MCF 10A (cell line): ENCODE data around the gene SLC35A2. TPM values are rescaled to one million over a fixed set of nuclear protein-coding genes. Genes with fewer than 3 reads are reported as not detected.

Experiments
- BruUV-seq: library from RNA; stranded (reverse); fragments of 400-500 nt; replicated peaks from 2 replicates; lab custom pipeline; 2021; lab: Mats Ljungman, UMichigan
- CTCF ChIA-PET: fragments of 300-600 bp; sonication (Branson Sonifier 250); formaldehyde crosslinking; extraction: SDS; loops from one replicate; lab custom pipeline; 2021; ENCODE audit warnings: antibody characterized with exemption, inconsistent platforms; lab: Yijun Ruan, JAX
- POLR2A ChIA-PET: fragments of 300-600, 350-650 bp; sonication (Branson Sonifier 250); formaldehyde crosslinking; extraction: SDS; loops from one replicate; lab custom pipeline; 2020; ENCODE audit warnings: antibody characterized with exemption, inconsistent platforms; lab: Yijun Ruan, JAX
- DNase-seq: peaks from one replicate; pipeline ENCODE4 v3.0.0-alpha.2; 2018; ENCODE audit not compliant: unreplicated experiment
- H3K27ac Mint-ChIP-seq: one replicate; pipeline ENCODE4 v1.8.0; 2022; ENCODE audit warnings: mild to moderate bottlenecking, low read depth, mixed read lengths; ENCODE audit not compliant: unreplicated experiment
- H3K27me3 Mint-ChIP-seq: one replicate; pipeline ENCODE4 v1.8.0; 2022; ENCODE audit warnings: mixed read lengths; ENCODE audit not compliant: insufficient read depth, unreplicated experiment
- H3K36me3 Mint-ChIP-seq: one replicate; pipeline ENCODE4 v1.8.0; 2022; ENCODE audit warnings: mild to moderate bottlenecking, moderate library complexity, mixed read lengths; ENCODE audit not compliant: insufficient read depth, unreplicated experiment
- H3K4me1 Mint-ChIP-seq: one replicate; pipeline ENCODE4 v1.8.0; 2022; ENCODE audit warnings: mixed read lengths; ENCODE audit not compliant: insufficient read depth, unreplicated experiment
- H3K4me3 Mint-ChIP-seq: one replicate; pipeline ENCODE4 v1.8.0; 2022; ENCODE audit warnings: mild to moderate bottlenecking, moderate library complexity, mixed read lengths; ENCODE audit not compliant: unreplicated experiment
- H3K9me3 Mint-ChIP-seq: one replicate; pipeline ENCODE4 v1.8.0; 2022; ENCODE audit warnings: mixed read lengths; ENCODE audit not compliant: unreplicated experiment
- intact Hi-C: fragments of 100-400 bp; cut with micrococcal nuclease; formaldehyde crosslinking; loops from 2 replicates; pipeline ENCODE4 v1.14.1; 2022
- total RNA-seq: library from RNA; stranded (reverse); gene quantifications from 2 replicates; pipeline ENCODE4 v1.2.3, GENCODE V29; 2022
- TF ChIP-seq, protein P1 (sequence below): fragments of 200-600 bp; IDR thresholded peaks from one replicate; pipeline ENCODE4 v1.8.0; 2022; ENCODE audit warnings: antibody characterized with exemption, mild to moderate bottlenecking; ENCODE audit not compliant: unreplicated experiment

The SLC35A2 gene
- total RNA-seq, 1 experiment from 2014 or later = 43.5 TPM

DNA sequence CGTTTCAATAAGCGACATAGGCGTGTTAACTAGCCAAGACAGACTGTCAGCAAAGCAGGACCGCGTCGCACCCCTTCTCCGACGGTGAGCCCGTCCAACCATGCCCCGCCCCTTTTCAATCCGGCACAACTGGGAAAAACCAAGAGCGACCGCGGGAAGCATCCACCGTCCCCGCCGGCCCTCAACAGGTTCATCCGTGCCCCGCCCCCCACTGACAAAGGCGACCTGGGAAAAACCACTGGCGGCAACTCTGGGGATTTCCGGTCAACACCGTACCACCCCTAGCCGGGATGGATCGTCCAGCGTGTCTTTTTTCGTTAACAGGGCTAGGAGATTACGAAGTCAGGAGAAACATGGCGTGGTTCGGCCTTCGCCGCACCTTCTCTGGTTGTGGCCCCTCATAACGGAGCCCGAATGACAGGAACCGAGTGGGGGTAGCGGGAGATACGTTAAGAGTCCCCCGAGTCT is 14.3 kb downstream of the SLC35A2 start:
- H3K9me3 Mint-ChIP-seq = peaks cover 7% of the 10 kb centered on the region
- peaks cover 25% of the 10 kb centered on the region for H3K36me3 Mint-ChIP-seq
- POLR2A ChIA-PET = interaction anchor here (0.7 to 3.9 kb wide), 15 partner anchors 8 to 323 kb away, joined by 3 to 57 read pairs (median 5); partner anchors contain the start of genes HDAC6, OTUD5, RBM3 and SLC35A2
- no peaks in the 10 kb centered on the region for H3K4me1 Mint-ChIP-seq
- H3K27ac Mint-ChIP-seq = peak overlapping the region; percentile 96
- TF ChIP-seq, protein P1, sequence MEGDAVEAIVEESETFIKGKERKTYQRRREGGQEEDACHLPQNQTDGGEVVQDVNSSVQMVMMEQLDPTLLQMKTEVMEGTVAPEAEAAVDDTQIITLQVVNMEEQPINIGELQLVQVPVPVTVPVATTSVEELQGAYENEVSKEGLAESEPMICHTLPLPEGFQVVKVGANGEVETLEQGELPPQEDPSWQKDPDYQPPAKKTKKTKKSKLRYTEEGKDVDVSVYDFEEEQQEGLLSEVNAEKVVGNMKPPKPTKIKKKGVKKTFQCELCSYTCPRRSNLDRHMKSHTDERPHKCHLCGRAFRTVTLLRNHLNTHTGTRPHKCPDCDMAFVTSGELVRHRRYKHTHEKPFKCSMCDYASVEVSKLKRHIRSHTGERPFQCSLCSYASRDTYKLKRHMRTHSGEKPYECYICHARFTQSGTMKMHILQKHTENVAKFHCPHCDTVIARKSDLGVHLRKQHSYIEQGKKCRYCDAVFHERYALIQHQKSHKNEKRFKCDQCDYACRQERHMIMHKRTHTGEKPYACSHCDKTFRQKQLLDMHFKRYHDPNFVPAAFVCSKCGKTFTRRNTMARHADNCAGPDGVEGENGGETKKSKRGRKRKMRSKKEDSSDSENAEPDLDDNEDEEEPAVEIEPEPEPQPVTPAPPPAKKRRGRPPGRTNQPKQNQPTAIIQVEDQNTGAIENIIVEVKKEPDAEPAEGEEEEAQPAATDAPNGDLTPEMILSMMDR = no peak
- TSS peak; percentile 24 for BruUV-seq
- peak overlapping the region; percentile 82 for H3K4me3 Mint-ChIP-seq
- DNase-seq = peak; percentile 78
- intact Hi-C loops = no loop called here
- H3K27me3 Mint-ChIP-seq = no peaks in the 10 kb centered on the region
- CTCF ChIA-PET = interaction anchor here (0.6 to 1.4 kb wide), 5 partner anchors 15 to 176 kb away, joined by 3 to 6 read pairs (median 3); partner anchors contain the start of gene SLC35A2

DNA sequence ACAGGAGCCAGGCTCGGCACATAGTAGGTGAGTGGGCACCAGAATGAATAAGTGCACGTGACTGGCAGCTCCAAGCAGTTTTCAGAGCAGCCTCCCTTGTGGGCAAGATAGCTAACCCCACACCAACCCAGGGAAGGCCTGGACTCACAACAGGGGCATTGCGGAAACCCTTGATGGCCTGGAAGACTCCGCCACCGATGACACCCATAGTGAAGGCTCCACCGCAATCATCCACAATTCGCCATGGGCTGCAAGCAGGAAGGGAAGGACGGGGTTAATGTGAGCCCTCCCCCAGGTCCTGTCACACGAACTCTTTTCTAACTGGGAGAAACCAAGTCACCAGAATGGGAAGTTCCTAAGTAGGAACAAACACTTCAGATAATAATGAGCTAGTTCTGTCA is 14.8 kb downstream of the SLC35A2 start:
- no peak for DNase-seq
- TF ChIP-seq, protein P1 = no peak
- Mint-ChIP-seq H3K4me3 (peak overlapping the region; percentile 82), H3K36me3 (peaks cover 20% of the 10 kb centered on the region), H3K9me3 (peaks cover 7% of the 10 kb centered on the region), H3K4me1 (no peaks in the 10 kb centered on the region), H3K27ac (peak overlapping the region; percentile 96), H3K27me3 (no peaks in the 10 kb centered on the region)
- no TSS peak for BruUV-seq
- ChIA-PET POLR2A (interaction anchor here (0.9 to 3.9 kb wide), 7 partner anchors 9 to 159 kb away, joined by 3 to 57 read pairs (median 4); partner anchors contain the start of genes HDAC6, OTUD5 and SLC35A2), CTCF (interaction anchor here (0.6 to 1.4 kb wide), 4 partner anchors 19 to 176 kb away, joined by 3 to 7 read pairs (median 3); no protein-coding TSS in a partner anchor)
- intact Hi-C loops = no loop called here

DNA sequence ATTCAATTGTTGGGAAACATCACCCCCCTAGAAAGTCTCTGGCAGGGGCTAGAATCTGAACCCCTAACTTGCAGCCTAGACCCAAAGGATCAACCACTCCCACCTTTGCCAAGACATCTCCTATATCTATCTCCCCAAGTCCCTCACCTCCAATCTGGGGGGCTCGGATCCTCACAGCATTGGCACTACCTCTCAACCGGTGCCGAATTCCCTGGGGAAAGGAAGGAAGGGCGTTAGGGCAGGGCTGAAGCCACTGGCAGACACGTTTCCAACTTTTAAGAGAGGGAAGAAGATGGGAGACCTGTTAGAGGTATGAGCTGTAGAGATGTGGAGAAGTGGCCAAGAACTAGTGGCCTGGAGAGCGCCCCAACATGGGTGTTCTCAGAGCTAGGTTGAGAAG is 16.6 kb downstream of the SLC35A2 start:
- H3K27me3 Mint-ChIP-seq = no peaks in the 10 kb centered on the region
- ChIA-PET CTCF (interaction anchor here (0.6 to 0.8 kb wide), 2 partner anchors 51 to 295 kb away, joined by 3 read pairs; no protein-coding TSS in a partner anchor), POLR2A (no interaction called here)
- H3K27ac Mint-ChIP-seq = no peak overlapping the region
- peaks cover 20% of the 10 kb centered on the region for H3K9me3 Mint-ChIP-seq
- DNase-seq = no peak
- intact Hi-C loops = no loop called here
- peak overlapping the region; percentile 28 for H3K4me3 Mint-ChIP-seq
- peaks cover 12% of the 10 kb centered on the region for H3K36me3 Mint-ChIP-seq
- BruUV-seq = no TSS peak
- peaks cover 7% of the 10 kb centered on the region for H3K4me1 Mint-ChIP-seq
- TF ChIP-seq, protein P1 = no peak

DNA sequence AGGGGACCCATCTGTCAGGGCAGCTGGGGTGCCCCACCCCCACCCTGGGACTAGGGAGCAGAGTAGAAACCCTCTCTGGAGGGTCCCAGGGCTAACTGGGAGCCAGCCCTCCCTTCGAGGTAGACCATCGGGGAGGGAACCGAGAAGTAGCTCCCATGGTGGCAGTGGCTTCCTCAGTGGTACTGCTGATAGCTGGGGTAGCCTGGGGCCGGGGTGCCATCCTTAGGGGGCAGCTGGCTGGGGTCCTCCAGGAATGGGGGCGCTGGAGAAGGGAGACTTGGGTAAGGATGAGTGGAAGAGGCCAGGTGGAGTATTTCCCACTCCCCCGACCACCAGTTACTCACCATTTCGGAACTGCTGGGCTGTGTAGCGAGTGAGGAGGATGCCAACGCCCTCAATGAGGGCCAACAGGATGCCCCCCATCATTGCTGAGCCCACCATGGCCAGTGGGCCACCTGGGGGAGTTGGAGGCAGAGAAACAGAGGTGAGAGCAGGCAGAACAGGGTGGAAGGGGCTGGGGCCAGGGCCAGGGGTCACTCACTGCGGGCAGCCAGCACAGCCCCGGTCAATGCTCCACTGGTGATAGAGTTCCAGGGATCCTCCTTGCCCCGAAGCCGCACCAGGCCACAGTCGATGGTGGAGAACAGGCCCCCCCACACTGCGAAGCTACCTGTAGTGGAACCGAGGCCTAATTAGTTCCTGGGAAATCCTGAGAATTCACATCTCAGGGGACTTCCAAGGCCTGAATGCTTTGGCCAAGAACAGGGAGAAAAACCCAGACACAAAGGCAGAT is 17.7 kb downstream of the SLC35A2 start:
- H3K4me1 Mint-ChIP-seq = peaks cover 7% of the 10 kb centered on the region
- H3K27me3 Mint-ChIP-seq = no peaks in the 10 kb centered on the region
- CTCF ChIA-PET = interaction anchor here (0.6 to 1.5 kb wide), 3 partner anchors 18 to 132 kb away, joined by 3 to 4 read pairs (median 3); partner anchors contain the start of gene GLOD5
- DNase-seq = no peak
- POLR2A ChIA-PET = no interaction called here
- no peak overlapping the region for H3K4me3 Mint-ChIP-seq
- peaks cover 5% of the 10 kb centered on the region for H3K36me3 Mint-ChIP-seq
- peaks cover 21% of the 10 kb centered on the region for H3K9me3 Mint-ChIP-seq
- no peak overlapping the region for H3K27ac Mint-ChIP-seq
- BruUV-seq = no TSS peak
- intact Hi-C loops = no loop called here
- TF ChIP-seq, protein P1 = no peak
